HepG2 (cell line): ENCODE data around the gene RCE1. TPM values are rescaled to one million over a fixed set of nuclear protein-coding genes. Genes with fewer than 3 reads are reported as not detected.

Experiments used
- AGO2 ChIP-seq: fragments of 200-400 bp; formaldehyde crosslinking; optimal IDR thresholded peaks from 2 replicates; pipeline ENCODE3; 2017; ENCODE audit warnings: mild to moderate bottlenecking, low read depth, low read length, moderate library complexity
- HDAC6 ChIP-seq: fragments of 200-600 bp; sonication (generic); IDR thresholded peaks from 2 replicates; pipeline ENCODE4 v1.7.0; 2017; ENCODE audit warnings: mild to moderate bottlenecking, antibody characterized with exemption, low read length, low read depth
- KDM6A ChIP-seq: IDR thresholded peaks from 2 replicates; pipeline ENCODE4 v1.6.1; 2016; ENCODE audit warnings: low read depth
- MYNN ChIP-seq: sonication (generic); formaldehyde crosslinking; IDR thresholded peaks from 2 replicates; pipeline ENCODE4 v1.4.0; 2020; ENCODE audit warnings: mild to moderate bottlenecking, low read depth, missing genetic modification reagents
- MZF1 ChIP-seq: sonication (generic); formaldehyde crosslinking; IDR thresholded peaks from 2 replicates; pipeline ENCODE4 v1.8.1; 2023; ENCODE audit warnings: mild to moderate bottlenecking, missing genetic modification reagents, borderline replicate concordance
- POLR2G ChIP-seq: fragments of 200-400 bp; formaldehyde crosslinking; IDR thresholded peaks from 2 replicates; pipeline ENCODE4 v1.6.1; 2018; ENCODE audit warnings: mild to moderate bottlenecking, low read depth, low read length, moderate library complexity
- RARA ChIP-seq: IDR thresholded peaks from 2 replicates; pipeline ENCODE4 v1.6.1; 2016; ENCODE audit warnings: missing genetic modification reagents, missing compliant biosample characterization
- ZFAT ChIP-seq: sonication (generic); formaldehyde crosslinking; conservative IDR thresholded peaks from 2 replicates; pipeline ENCODE4 v1.8.1; 2023; ENCODE audit warnings: missing genetic modification reagents, inconsistent platforms
- ZFP82 ChIP-seq: sonication (generic); formaldehyde crosslinking; IDR thresholded peaks from 2 replicates; pipeline ENCODE4 v1.5.1; 2020; ENCODE audit warnings: mild to moderate bottlenecking, missing genetic modification reagents, borderline replicate concordance
- ZNF253 ChIP-seq: sonication (generic); formaldehyde crosslinking; IDR thresholded peaks from 2 replicates; pipeline ENCODE4 v1.8.0; 2022; ENCODE audit warnings: mild to moderate bottlenecking, missing genetic modification reagents, borderline replicate concordance
- polyA plus RNA-seq, 8 experiments: library from polyadenylated mRNA; depleted of rRNA in 3 of 8; stranded (reverse) in 7 of 8; unstranded in 1 of 8; fragments of >200 nt; fragmentation: Illumina TruSeq in 4 of 8; extraction: Trizol in 4 of 8; gene quantifications; 2 replicates each; pipeline versions ENCODE4 v1.2.1 to v1.2.3, GENCODE V29; 2011 to 2016; ENCODE audit warnings: low read depth in 4 of 8, missing spikeins in 1 of 8, mixed read lengths in 1 of 8; ENCODE audit not compliant: insufficient read depth in 1 of 8
- total RNA-seq, 5 experiments: library from RNA; depleted of rRNA; stranded (reverse); fragments of >200 nt; fragmentation: Illumina TruSeq; extraction: Trizol; gene quantifications; 2 replicates each; pipeline ENCODE4 v1.2.3, GENCODE V29; 2016; ENCODE audit warnings: low read depth in 1 of 5
- TF ChIP-seq, protein P1 (sequence below): sonication (generic); formaldehyde crosslinking; IDR thresholded peaks from 2 replicates; pipeline ENCODE4 v1.4.0; 2020; ENCODE audit warnings: mild to moderate bottlenecking, low read depth, missing genetic modification reagents
- TF ChIP-seq, protein P2 (sequence below): sonication (generic); formaldehyde crosslinking; IDR thresholded peaks from 2 replicates; pipeline ENCODE4 v1.8.1; 2022; ENCODE audit warnings: low read depth, mild to moderate bottlenecking, missing genetic modification reagents
- TF ChIP-seq, protein P3 (sequence below): sonication (generic); formaldehyde crosslinking; IDR thresholded peaks from 2 replicates; pipeline ENCODE4 v1.5.0; 2020; ENCODE audit warnings: mild to moderate bottlenecking, missing genetic modification reagents
- TF ChIP-seq, protein P4 (sequence below): IDR thresholded peaks from 2 replicates; pipeline ENCODE4 v1.6.1; 2016; ENCODE audit warnings: low read depth
- TF ChIP-seq, protein P5 (sequence below): IDR thresholded peaks from 2 replicates; pipeline ENCODE4 v1.6.1; 2012; ENCODE audit warnings: low read depth, low read length, improper control_type of control experiment
- TF ChIP-seq, protein P6 (sequence below): sonication (generic); formaldehyde crosslinking; IDR thresholded peaks from 2 replicates; pipeline ENCODE4 v1.5.0; 2020; ENCODE audit warnings: missing genetic modification reagents, mild to moderate bottlenecking, borderline replicate concordance

Gene RCE1
- total and polyA plus RNA-seq, 2 of the 13 experiments (the other 11 are each of a cell fraction or from before 2014, with no cell fraction given) = 22.2 to 22.4 TPM

DNA sequence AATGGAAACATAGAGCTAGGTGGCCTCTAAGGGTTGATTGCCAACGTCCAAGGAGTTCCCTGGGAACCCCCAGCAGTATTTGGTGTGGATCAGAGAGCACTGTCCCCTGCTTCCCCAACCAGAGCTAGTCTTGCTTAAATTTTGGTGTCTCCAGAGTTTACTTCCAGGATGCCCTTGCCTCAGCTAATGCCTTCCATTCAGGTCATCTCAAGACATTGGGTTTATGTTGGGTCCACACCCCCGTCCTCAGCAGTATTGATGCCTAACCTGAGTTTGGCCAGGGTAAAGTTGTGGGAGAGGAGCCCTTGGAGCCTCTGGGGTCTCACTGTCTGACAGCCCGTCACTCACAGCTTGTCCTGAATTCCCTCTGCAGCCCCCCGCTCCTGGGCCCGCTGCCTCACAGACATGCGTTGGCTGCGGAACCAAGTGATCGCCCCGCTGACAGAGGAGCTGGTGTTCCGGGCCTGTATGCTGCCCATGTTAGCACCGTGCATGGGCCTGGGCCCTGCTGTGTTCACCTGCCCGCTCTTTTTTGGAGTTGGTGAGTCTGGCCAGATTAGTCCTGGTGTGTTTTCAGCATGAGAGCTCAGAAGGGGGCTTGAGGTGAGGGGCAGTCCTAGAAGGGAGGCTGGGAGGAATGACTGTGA lies 1.4 kb downstream of the RCE1 start (continued):
- TF ChIP-seq, protein P1, sequence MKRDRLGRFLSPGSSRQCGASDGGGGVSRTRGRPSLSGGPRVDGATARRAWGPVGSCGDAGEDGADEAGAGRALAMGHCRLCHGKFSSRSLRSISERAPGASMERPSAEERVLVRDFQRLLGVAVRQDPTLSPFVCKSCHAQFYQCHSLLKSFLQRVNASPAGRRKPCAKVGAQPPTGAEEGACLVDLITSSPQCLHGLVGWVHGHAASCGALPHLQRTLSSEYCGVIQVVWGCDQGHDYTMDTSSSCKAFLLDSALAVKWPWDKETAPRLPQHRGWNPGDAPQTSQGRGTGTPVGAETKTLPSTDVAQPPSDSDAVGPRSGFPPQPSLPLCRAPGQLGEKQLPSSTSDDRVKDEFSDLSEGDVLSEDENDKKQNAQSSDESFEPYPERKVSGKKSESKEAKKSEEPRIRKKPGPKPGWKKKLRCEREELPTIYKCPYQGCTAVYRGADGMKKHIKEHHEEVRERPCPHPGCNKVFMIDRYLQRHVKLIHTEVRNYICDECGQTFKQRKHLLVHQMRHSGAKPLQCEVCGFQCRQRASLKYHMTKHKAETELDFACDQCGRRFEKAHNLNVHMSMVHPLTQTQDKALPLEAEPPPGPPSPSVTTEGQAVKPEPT (CRISPR knock-in tag) = no peak
- TF ChIP-seq, protein P2, sequence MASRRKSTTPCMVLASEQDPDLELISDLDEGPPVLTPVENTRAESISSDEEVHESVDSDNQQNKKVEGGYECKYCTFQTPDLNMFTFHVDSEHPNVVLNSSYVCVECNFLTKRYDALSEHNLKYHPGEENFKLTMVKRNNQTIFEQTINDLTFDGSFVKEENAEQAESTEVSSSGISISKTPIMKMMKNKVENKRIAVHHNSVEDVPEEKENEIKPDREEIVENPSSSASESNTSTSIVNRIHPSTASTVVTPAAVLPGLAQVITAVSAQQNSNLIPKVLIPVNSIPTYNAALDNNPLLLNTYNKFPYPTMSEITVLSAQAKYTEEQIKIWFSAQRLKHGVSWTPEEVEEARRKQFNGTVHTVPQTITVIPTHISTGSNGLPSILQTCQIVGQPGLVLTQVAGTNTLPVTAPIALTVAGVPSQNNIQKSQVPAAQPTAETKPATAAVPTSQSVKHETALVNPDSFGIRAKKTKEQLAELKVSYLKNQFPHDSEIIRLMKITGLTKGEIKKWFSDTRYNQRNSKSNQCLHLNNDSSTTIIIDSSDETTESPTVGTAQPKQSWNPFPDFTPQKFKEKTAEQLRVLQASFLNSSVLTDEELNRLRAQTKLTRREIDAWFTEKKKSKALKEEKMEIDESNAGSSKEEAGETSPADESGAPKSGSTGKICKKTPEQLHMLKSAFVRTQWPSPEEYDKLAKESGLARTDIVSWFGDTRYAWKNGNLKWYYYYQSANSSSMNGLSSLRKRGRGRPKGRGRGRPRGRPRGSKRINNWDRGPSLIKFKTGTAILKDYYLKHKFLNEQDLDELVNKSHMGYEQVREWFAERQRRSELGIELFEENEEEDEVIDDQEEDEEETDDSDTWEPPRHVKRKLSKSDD = no peak
- TF ChIP-seq, protein P3, sequence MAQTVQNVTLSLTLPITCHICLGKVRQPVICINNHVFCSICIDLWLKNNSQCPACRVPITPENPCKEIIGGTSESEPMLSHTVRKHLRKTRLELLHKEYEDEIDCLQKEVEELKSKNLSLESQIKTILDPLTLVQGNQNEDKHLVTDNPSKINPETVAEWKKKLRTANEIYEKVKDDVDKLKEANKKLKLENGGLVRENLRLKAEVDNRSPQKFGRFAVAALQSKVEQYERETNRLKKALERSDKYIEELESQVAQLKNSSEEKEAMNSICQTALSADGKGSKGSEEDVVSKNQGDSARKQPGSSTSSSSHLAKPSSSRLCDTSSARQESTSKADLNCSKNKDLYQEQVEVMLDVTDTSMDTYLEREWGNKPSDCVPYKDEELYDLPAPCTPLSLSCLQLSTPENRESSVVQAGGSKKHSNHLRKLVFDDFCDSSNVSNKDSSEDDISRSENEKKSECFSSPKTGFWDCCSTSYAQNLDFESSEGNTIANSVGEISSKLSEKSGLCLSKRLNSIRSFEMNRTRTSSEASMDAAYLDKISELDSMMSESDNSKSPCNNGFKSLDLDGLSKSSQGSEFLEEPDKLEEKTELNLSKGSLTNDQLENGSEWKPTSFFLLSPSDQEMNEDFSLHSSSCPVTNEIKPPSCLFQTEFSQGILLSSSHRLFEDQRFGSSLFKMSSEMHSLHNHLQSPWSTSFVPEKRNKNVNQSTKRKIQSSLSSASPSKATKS (CRISPR knock-in tag) = no peak
- TF ChIP-seq, protein P4, sequence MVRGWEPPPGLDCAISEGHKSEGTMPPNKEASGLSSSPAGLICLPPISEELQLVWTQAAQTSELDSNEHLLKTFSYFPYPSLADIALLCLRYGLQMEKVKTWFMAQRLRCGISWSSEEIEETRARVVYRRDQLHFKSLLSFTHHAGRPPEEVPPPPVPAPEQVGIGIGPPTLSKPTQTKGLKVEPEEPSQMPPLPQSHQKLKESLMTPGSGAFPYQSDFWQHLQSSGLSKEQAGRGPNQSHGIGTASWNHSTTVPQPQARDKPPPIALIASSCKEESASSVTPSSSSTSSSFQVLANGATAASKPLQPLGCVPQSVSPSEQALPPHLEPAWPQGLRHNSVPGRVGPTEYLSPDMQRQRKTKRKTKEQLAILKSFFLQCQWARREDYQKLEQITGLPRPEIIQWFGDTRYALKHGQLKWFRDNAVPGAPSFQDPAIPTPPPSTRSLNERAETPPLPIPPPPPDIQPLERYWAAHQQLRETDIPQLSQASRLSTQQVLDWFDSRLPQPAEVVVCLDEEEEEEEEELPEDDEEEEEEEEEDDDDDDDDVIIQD (CRISPR knock-in tag) = no peak
- no peak for TF ChIP-seq MYNN (CRISPR knock-in tag)
- TF ChIP-seq POLR2G = peak; percentile 2; the same call in 1 of the 2 replicates
- TF ChIP-seq ZFAT (CRISPR knock-in tag) = no peak
- no peak for TF ChIP-seq RARA (CRISPR knock-in tag)
- no peak for TF ChIP-seq KDM6A (CRISPR knock-in tag)
- TF ChIP-seq ZFP82 (CRISPR knock-in tag) = no peak
- TF ChIP-seq, protein P5, sequence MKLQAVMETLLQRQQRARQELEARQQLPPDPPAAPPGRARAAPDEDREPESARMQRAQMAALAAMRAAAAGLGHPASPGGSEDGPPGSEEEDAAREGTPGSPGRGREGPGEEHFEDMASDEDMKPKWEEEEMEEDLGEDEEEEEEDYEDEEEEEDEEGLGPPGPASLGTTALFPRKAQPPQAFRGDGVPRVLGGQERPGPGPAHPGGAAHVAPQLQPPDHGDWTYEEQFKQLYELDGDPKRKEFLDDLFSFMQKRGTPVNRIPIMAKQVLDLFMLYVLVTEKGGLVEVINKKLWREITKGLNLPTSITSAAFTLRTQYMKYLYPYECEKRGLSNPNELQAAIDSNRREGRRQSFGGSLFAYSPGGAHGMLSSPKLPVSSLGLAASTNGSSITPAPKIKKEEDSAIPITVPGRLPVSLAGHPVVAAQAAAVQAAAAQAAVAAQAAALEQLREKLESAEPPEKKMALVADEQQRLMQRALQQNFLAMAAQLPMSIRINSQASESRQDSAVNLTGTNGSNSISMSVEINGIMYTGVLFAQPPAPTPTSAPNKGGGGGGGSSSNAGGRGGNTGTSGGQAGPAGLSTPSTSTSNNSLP = no peak
- peak; percentile 91 for TF ChIP-seq AGO2
- no peak for TF ChIP-seq ZNF253 (CRISPR knock-in tag)
- TF ChIP-seq MZF1 (CRISPR knock-in tag) = no peak
- TF ChIP-seq HDAC6 = no peak
- TF ChIP-seq, protein P6, sequence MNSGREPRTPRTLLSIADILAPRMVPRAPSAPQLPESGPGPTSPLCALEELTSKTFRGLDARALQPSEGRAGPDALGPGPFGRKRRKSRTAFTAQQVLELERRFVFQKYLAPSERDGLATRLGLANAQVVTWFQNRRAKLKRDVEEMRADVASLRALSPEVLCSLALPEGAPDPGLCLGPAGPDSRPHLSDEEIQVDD (CRISPR knock-in tag) = no peak
